ENCODE results near the gene PEX26. TPM values are rescaled to one million over a fixed set of nuclear protein-coding genes. Genes with fewer than 3 reads are reported as not detected.
"Not testable (repeated sequence)": the region's sequence is repeated elsewhere in the genome, so short reads cannot be mapped to it uniquely, and the experiment has no call there.

Gene PEX26
- total RNA-seq, 1 donor from 2014 or later: 49.8 TPM

- no peak overlapping the region for H3K27ac Mint-ChIP-seq (ENCODE audit: unreplicated experiment)
Observed at GRCh38 chr22:18059473-18059872, 18.3 kb upstream of the PEX26 start.

GRCh38 chr22:18059991-18060390, 17.8 kb upstream of the PEX26 start:
- no peak overlapping the region for H3K27ac Mint-ChIP-seq (ENCODE audit: unreplicated experiment)
- H3K9me3 Mint-ChIP-seq (ENCODE audit: unreplicated experiment): peaks cover 8% of the 10 kb centered on the region
- H3K4me1 Mint-ChIP-seq (ENCODE audit: low read depth, unreplicated experiment): peaks cover 4% of the 10 kb centered on the region
- no peak for TF ChIP-seq CTCF (IDR thresholded peaks at IDR 0.05; ENCODE audit: partially characterized antibody, unreplicated experiment)
- H3K27me3 Mint-ChIP-seq (ENCODE audit: unreplicated experiment): peaks cover 14% of the 10 kb centered on the region
- H3K4me3 Mint-ChIP-seq (ENCODE audit: unreplicated experiment): no peak overlapping the region
- DNase-seq: no peak
- peaks cover 3% of the 10 kb centered on the region for H3K36me3 Mint-ChIP-seq (ENCODE audit: unreplicated experiment)

More at GRCh38 chr22:18059473-18059872, 18.3 kb upstream of the PEX26 start:
- Mint-ChIP-seq H3K36me3 (ENCODE audit: unreplicated experiment) (peaks cover 3% of the 10 kb centered on the region), H3K9me3 (ENCODE audit: unreplicated experiment) (peaks cover 5% of the 10 kb centered on the region), H3K4me3 (ENCODE audit: unreplicated experiment) (no peak overlapping the region), H3K4me1 (ENCODE audit: low read depth, unreplicated experiment) (peaks cover 3% of the 10 kb centered on the region), H3K27me3 (ENCODE audit: unreplicated experiment) (peaks cover 10% of the 10 kb centered on the region)
- DNase-seq: no peak
- no peak for TF ChIP-seq CTCF (IDR thresholded peaks at IDR 0.05; ENCODE audit: partially characterized antibody, unreplicated experiment)

GRCh38 chr22:18060646-18061620, 16.9 kb upstream of the PEX26 start:
- Mint-ChIP-seq H3K27me3 (ENCODE audit: unreplicated experiment) (peaks cover 12% of the 10 kb centered on the region), H3K4me3 (ENCODE audit: unreplicated experiment) (no peak overlapping the region), H3K27ac (ENCODE audit: unreplicated experiment) (no peak overlapping the region), H3K9me3 (ENCODE audit: unreplicated experiment) (peaks cover 7% of the 10 kb centered on the region), H3K36me3 (ENCODE audit: unreplicated experiment) (peaks cover 5% of the 10 kb centered on the region), H3K4me1 (ENCODE audit: low read depth, unreplicated experiment) (peaks cover 6% of the 10 kb centered on the region)
- TF ChIP-seq CTCF (IDR thresholded peaks at IDR 0.05; ENCODE audit: partially characterized antibody, unreplicated experiment): no peak
- no peak for DNase-seq

- Mint-ChIP-seq H3K27me3 (ENCODE audit: unreplicated experiment) (peaks cover 10% of the 10 kb centered on the region), H3K4me3 (ENCODE audit: unreplicated experiment) (no peak overlapping the region), H3K9me3 (ENCODE audit: unreplicated experiment) (peaks cover 6% of the 10 kb centered on the region), H3K36me3 (ENCODE audit: unreplicated experiment) (peaks cover 5% of the 10 kb centered on the region), H3K27ac (ENCODE audit: unreplicated experiment) (no peak overlapping the region), H3K4me1 (ENCODE audit: low read depth, unreplicated experiment) (peaks cover 2% of the 10 kb centered on the region)
- no peak for TF ChIP-seq CTCF (IDR thresholded peaks at IDR 0.05; ENCODE audit: partially characterized antibody, unreplicated experiment)
- DNase-seq: no peak
Observed at GRCh38 chr22:18062421-18062820, 15.4 kb upstream of the PEX26 start.

- H3K27me3 Mint-ChIP-seq (ENCODE audit: unreplicated experiment): peaks cover 10% of the 10 kb centered on the region
- TF ChIP-seq CTCF (IDR thresholded peaks at IDR 0.05; ENCODE audit: partially characterized antibody, unreplicated experiment): no peak
Observed at GRCh38 chr22:18063306-18063705, 14.5 kb upstream of the PEX26 start.

GRCh38 chr22:18063715-18064114, 14.1 kb upstream of the PEX26 start:
- H3K9me3 Mint-ChIP-seq (ENCODE audit: unreplicated experiment); H3K36me3 Mint-ChIP-seq (ENCODE audit: unreplicated experiment); H3K27ac Mint-ChIP-seq (ENCODE audit: unreplicated experiment); DNase-seq; H3K4me3 Mint-ChIP-seq (ENCODE audit: unreplicated experiment); H3K4me1 Mint-ChIP-seq (ENCODE audit: low read depth, unreplicated experiment): not testable (repeated sequence)
- H3K27me3 Mint-ChIP-seq (ENCODE audit: unreplicated experiment): peaks cover 10% of the 10 kb centered on the region

More at GRCh38 chr22:18063306-18063705, 14.5 kb upstream of the PEX26 start:
- H3K27ac Mint-ChIP-seq (ENCODE audit: unreplicated experiment): no peak overlapping the region
- H3K36me3 Mint-ChIP-seq (ENCODE audit: unreplicated experiment): peaks cover 5% of the 10 kb centered on the region
- H3K9me3 Mint-ChIP-seq (ENCODE audit: unreplicated experiment): peaks cover 6% of the 10 kb centered on the region
- peaks cover 2% of the 10 kb centered on the region for H3K4me1 Mint-ChIP-seq (ENCODE audit: low read depth, unreplicated experiment)
- no peak overlapping the region for H3K4me3 Mint-ChIP-seq (ENCODE audit: unreplicated experiment)
- no peak for DNase-seq

Data from glutamatergic neuron (in vitro differentiated cells).